H1 (cell line): ENCODE measurements around the gene MRTFA. TPM values are rescaled to one million over a fixed set of nuclear protein-coding genes. Genes with fewer than 3 reads are reported as not detected.

Source experiments
- CTCF ChIA-PET: fragments of 300-600 bp; sonication (Branson Sonifier 250); formaldehyde crosslinking; loops from one replicate; lab custom pipeline; 2021; ENCODE audit not compliant: partially characterized antibody; lab: Charles Lee
- POLR2A ChIA-PET: fragments of 300-600 bp; sonication (Branson Sonifier 250); formaldehyde crosslinking; loops from one replicate; lab custom pipeline; 2021; ENCODE audit warnings: inconsistent platforms; ENCODE audit not compliant: partially characterized antibody; lab: Charles Lee
- DNase-seq, 2 experiments: peaks; one replicate each; pipeline versions ENCODE4 v3.0.0 to v3.0.0-alpha.2; 2010 to 2022; ENCODE audit warnings: low spot score in 2 of 2, low read depth in 1 of 2, mixed read lengths in 1 of 2
- FAIRE-seq: peaks from 2 replicates; lab custom pipeline; 2011; peaks lifted over from hg19 to GRCh38; lab: Jason Lieb, UNC
- H2AFZ ChIP-seq: 2 replicates; pipeline ENCODE4 v1.8.1; 2012; ENCODE audit warnings: low read length, inconsistent platforms
- H2AK5ac ChIP-seq: 2 replicates; pipeline ENCODE4 v1.6.1; 2013; ENCODE audit warnings: low read depth, low read length
- H2BK120ac ChIP-seq: replicated peaks from 2 replicates; pipeline ENCODE3; 2013; ENCODE audit warnings: low read depth, low read length, inconsistent platforms
- H2BK12ac ChIP-seq: 2 replicates; pipeline ENCODE4 v1.6.1; 2013; ENCODE audit warnings: low read depth, low read length
- H2BK15ac ChIP-seq: 2 replicates; pipeline ENCODE4 v1.6.1; 2013; ENCODE audit warnings: low read length
- H2BK20ac ChIP-seq: 2 replicates; pipeline ENCODE4 v1.6.1; 2013; ENCODE audit warnings: low read length
- H2BK5ac ChIP-seq: 2 replicates; pipeline ENCODE4 v1.6.1; 2013; ENCODE audit warnings: low read depth, low read length
- H3K14ac ChIP-seq: 2 replicates; pipeline ENCODE4 v1.6.1; 2013; ENCODE audit warnings: inconsistent platforms; ENCODE audit not compliant: insufficient read length
- H3K18ac ChIP-seq: 2 replicates; pipeline ENCODE4 v1.6.1; 2013; ENCODE audit warnings: low read length; ENCODE audit errors: extremely low read depth
- H3K23ac ChIP-seq: 2 replicates; pipeline ENCODE4 v1.6.1; 2013; ENCODE audit warnings: inconsistent platforms; ENCODE audit not compliant: insufficient read length
- H3K23me2 ChIP-seq: 2 replicates; pipeline ENCODE4 v1.6.1; 2013; ENCODE audit warnings: low read depth, low read length
- H3K27ac ChIP-seq: 2 replicates; pipeline ENCODE4 v1.6.1; 2011; ENCODE audit warnings: low read depth, low read length, inconsistent platforms
- H3K27me3 ChIP-seq, 4 experiments: replicated peaks in 1 of 4; 1 replicate in 1 of 4; 2 replicates in 3 of 4; pipeline versions ENCODE4 v1.6.1 to v1.8.1; 2011 to 2013; ENCODE audit warnings: low read length in 3 of 4, mild to moderate bottlenecking in 3 of 4, inconsistent platforms in 2 of 4, mixed read lengths in 2 of 4, moderate library complexity in 1 of 4; ENCODE audit not compliant: control insufficient read depth in 3 of 4, insufficient read depth in 3 of 4; ENCODE audit errors: extremely low read depth in 1 of 4
- H3K36me3 ChIP-seq, 4 experiments: 2 replicates each; pipeline versions ENCODE4 v1.6.1 to v1.8.1; 2011 to 2013; ENCODE audit warnings: mild to moderate bottlenecking in 4 of 4, low read length in 3 of 4, moderate library complexity in 2 of 4, control low read depth in 1 of 4, inconsistent platforms in 1 of 4; ENCODE audit not compliant: insufficient read depth in 4 of 4, control insufficient read depth in 2 of 4
- H3K4ac ChIP-seq: replicated peaks from 2 replicates; pipeline ENCODE3; 2013; ENCODE audit warnings: low read length, low read depth, mixed read lengths, inconsistent platforms; ENCODE audit not compliant: insufficient read length
- H3K4me1 ChIP-seq, 4 experiments: replicated peaks in 1 of 4; 1 replicate in 1 of 4; 2 replicates in 3 of 4; pipeline versions ENCODE4 v1.6.1 to v1.8.1; 2011 to 2013; ENCODE audit warnings: low read length in 3 of 4, inconsistent platforms in 2 of 4, mixed read lengths in 1 of 4; ENCODE audit not compliant: insufficient read depth in 4 of 4, control insufficient read depth in 3 of 4
- H3K4me2 ChIP-seq, 2 experiments: 2 replicates each; pipeline versions ENCODE4 v1.6.1 to v1.8.1; 2011 to 2013; ENCODE audit warnings: low read depth in 2 of 2, low read length in 2 of 2, control low read depth in 1 of 2, inconsistent platforms in 1 of 2, mild to moderate bottlenecking in 1 of 2; ENCODE audit not compliant: insufficient read depth in 1 of 2
- H3K4me3 ChIP-seq, 4 experiments: fragments of 200-600, 300-600 bp in 1 of 4; sonication (generic), shearing (Covaris generic), sonication (Bioruptor Twin) in 1 of 4; 2 replicates each; pipeline versions ENCODE4 v1.5.1 to v1.8.1; 2011 to 2016; ENCODE audit warnings: low read length in 4 of 4, low read depth in 3 of 4, control low read depth in 2 of 4, inconsistent platforms in 2 of 4, mild to moderate bottlenecking in 2 of 4, mixed read lengths in 1 of 4, moderate library complexity in 1 of 4; ENCODE audit not compliant: insufficient read depth in 2 of 4; ENCODE audit errors: extremely low read depth in 1 of 4
- H3K56ac ChIP-seq: replicated peaks from 2 replicates; pipeline ENCODE3; 2013; ENCODE audit warnings: low read depth, mild to moderate bottlenecking, mixed read lengths, low read length, inconsistent platforms; ENCODE audit not compliant: insufficient read length
- H3K79me1 ChIP-seq: 2 replicates; pipeline ENCODE4 v1.6.1; 2013; ENCODE audit warnings: low read depth, low read length, control low read depth
- H3K79me2 ChIP-seq, 2 experiments: 2 replicates each; pipeline versions ENCODE4 v1.6.1 to v1.8.1; 2012 to 2013; ENCODE audit warnings: low read length in 2 of 2, mild to moderate bottlenecking in 2 of 2, inconsistent platforms in 1 of 2; ENCODE audit not compliant: insufficient read depth in 2 of 2, control insufficient read depth in 1 of 2
- H3K9ac ChIP-seq, 4 experiments: replicated peaks in 1 of 4; 1 replicate in 1 of 4; 2 replicates in 3 of 4; pipeline versions ENCODE4 v1.6.1 to v1.8.1; 2011 to 2013; ENCODE audit warnings: low read depth in 3 of 4, low read length in 3 of 4, control low read depth in 2 of 4, mild to moderate bottlenecking in 2 of 4, moderate library complexity in 2 of 4, inconsistent platforms in 1 of 4; ENCODE audit errors: extremely low read depth in 1 of 4
- H3K9me3 ChIP-seq, 2 experiments: 2 replicates each; pipeline versions ENCODE4 v1.6.1 to v1.8.1; 2012 to 2013; ENCODE audit warnings: mild to moderate bottlenecking in 2 of 2, moderate library complexity in 2 of 2, control low read depth in 1 of 2, inconsistent platforms in 1 of 2, low read depth in 1 of 2, low read length in 1 of 2, mixed read lengths in 1 of 2; ENCODE audit not compliant: insufficient read depth in 2 of 2
- H4K20me1 ChIP-seq, 2 experiments: replicated peaks in 1 of 2; 2 replicates each; pipeline versions ENCODE3 to v1.8.1; 2011 to 2013; ENCODE audit warnings: inconsistent platforms in 2 of 2, low read length in 2 of 2, mild to moderate bottlenecking in 1 of 2; ENCODE audit not compliant: insufficient read depth in 2 of 2, control insufficient read depth in 1 of 2
- H4K5ac ChIP-seq: 2 replicates; pipeline ENCODE4 v1.6.1; 2013; ENCODE audit warnings: low read length, low read depth, mixed read lengths, inconsistent platforms; ENCODE audit not compliant: insufficient read length
- H4K8ac ChIP-seq: 2 replicates; pipeline ENCODE4 v1.8.0; 2013; ENCODE audit warnings: mild to moderate bottlenecking, moderate library complexity, low read length, inconsistent platforms; ENCODE audit not compliant: insufficient read depth; ENCODE audit errors: extremely low read depth
- H4K91ac ChIP-seq: replicated peaks from 2 replicates; pipeline ENCODE3; 2013; ENCODE audit warnings: low read length, mixed read lengths, inconsistent platforms; ENCODE audit not compliant: insufficient read length
- POLR2A ChIP-seq, 2 experiments: IDR thresholded peaks; 1 replicate in 1 of 2; 2 replicates in 1 of 2; pipeline ENCODE4 v1.6.1; 2011; ENCODE audit warnings: low read depth in 2 of 2, low read length in 2 of 2, mild to moderate bottlenecking in 2 of 2; ENCODE audit errors: control extremely low read depth in 1 of 2
- WGBS, 2 experiments: shearing (Covaris generic) in 1 of 2; methylation state at CpG; one replicate each; pipeline versions ENCODE4 v1.1.6 to v1.1.7; 2013 to 2015; ENCODE audit warnings: low lambda C conversion rate in 2 of 2, mixed read lengths in 2 of 2, inconsistent platforms in 1 of 2, low coverage in 1 of 2, missing lambda C conversion rate in 1 of 2; ENCODE audit not compliant: insufficient replicate concordance in 2 of 2, insufficient coverage in 1 of 2, insufficient read length in 1 of 2; ENCODE audit errors: extremely low coverage in 1 of 2, missing lambda C conversion rate in 1 of 2; 5-methylcytosine and 5-hydroxymethylcytosine counted together
- polyA plus RNA-seq, 7 experiments: library from polyadenylated mRNA; depleted of rRNA in 3 of 7; stranded (reverse) in 5 of 7; unstranded in 2 of 7; fragments of >200 nt in 5 of 7; fragments of 200-250 nt in 2 of 7; gene quantifications; 1 replicate in 5 of 7; 2 replicates in 1 of 7; 4 replicates in 1 of 7; pipeline versions ENCODE4 v1.2.1 to v1.2.3, GENCODE V29; 2011 to 2013; ENCODE audit warnings: missing spikeins in 2 of 7, mixed read lengths in 2 of 7
- total RNA-seq: library from RNA; stranded (reverse); fragmentation: NEBNext Ultra II Directional; extraction: Animal tissue kit (Norgen Biotek cat#: 25700); gene quantifications from 2 replicates; pipeline ENCODE4 v1.2.1, GENCODE V29; 2021

Gene MRTFA
- total and polyA plus RNA-seq, 2 of the 8 experiments (the other 6 are each of a cell fraction or from before 2014, with no cell fraction given) = 5.4 to 37.9 TPM

GRCh38 chr22:40391417-40391816 is 245.1 kb downstream of the MRTFA start:
- ChIA-PET POLR2A (interaction anchor here (1.0 kb wide), 1 partner anchor 43 kb away, joined by 3 read pairs; no protein-coding TSS in a partner anchor), CTCF (interaction anchor here (1.1 kb wide), 2 partner anchors 13 to 97 kb away, joined by 3 read pairs; no protein-coding TSS in a partner anchor)
- H3K23ac ChIP-seq = no peak overlapping the region
- peaks cover 0 to 5% of the 10 kb centered on the region in 2 experiments for H4K20me1 ChIP-seq
- no peaks in the 10 kb centered on the region; a peak in 1 of 7 replicates for H3K4me1 ChIP-seq
- no peak overlapping the region for H4K5ac ChIP-seq
- peaks cover 2% of the 10 kb centered on the region; the same call in 1 of the 2 replicates for H3K79me1 ChIP-seq
- no peak overlapping the region for H4K8ac ChIP-seq
- H3K27me3 ChIP-seq = no peaks in the 10 kb centered on the region
- H3K14ac ChIP-seq = no peak overlapping the region
- TF ChIP-seq POLR2A (IDR thresholded peaks at IDR 0.05; ENCODE audit: control extremely low read depth in 1 of 2, low read depth in 2 of 2, low read length in 2 of 2) = no peak
- no peak overlapping the region for H3K56ac ChIP-seq
- H2BK20ac ChIP-seq = no peak overlapping the region
- no peak overlapping the region for H3K4me3 ChIP-seq
- DNase-seq (no peak), FAIRE-seq (no peak)
- no peak overlapping the region for H2AFZ ChIP-seq
- H2BK120ac ChIP-seq = no peak overlapping the region
- no peak overlapping the region for H2BK5ac ChIP-seq
- H2BK12ac ChIP-seq = no peak overlapping the region
- no peak overlapping the region for H2AK5ac ChIP-seq
- 94% methylated on average over 2 of the region's 2 CpGs; no CpG with 5 or more reads in 1 of the 2 experiments for WGBS, 2 experiments
- H3K27ac ChIP-seq = no peak overlapping the region
- no peak overlapping the region for H3K18ac ChIP-seq
- H3K23me2 ChIP-seq = no peaks in the 10 kb centered on the region
- no peaks in the 10 kb centered on the region for H3K36me3 ChIP-seq
- H3K4me2 ChIP-seq = no peak overlapping the region
- no peak overlapping the region for H4K91ac ChIP-seq
- no peak overlapping the region for H3K9ac ChIP-seq
- no peak overlapping the region for H2BK15ac ChIP-seq
- no peak overlapping the region for H3K4ac ChIP-seq
- H3K9me3 ChIP-seq = no peaks in the 10 kb centered on the region
- no peaks in the 10 kb centered on the region for H3K79me2 ChIP-seq
